HG02610 (cell line): Measurements from ENCODE around the gene CALHM5.

Source experiments
- ATAC-seq: cut with Tn5 transposase; IDR thresholded peaks from one replicate; pipeline ENCODE4 v1.9.1; 2021; ENCODE audit warnings: mild to moderate bottlenecking, moderate library complexity; ENCODE audit not compliant: unreplicated experiment

Gene CALHM5

GRCh38 chr6:116507324-116507723 lies 4.1 kb upstream of the CALHM5 start:
- ATAC-seq = no peak

- ATAC-seq = no peak
Measured at GRCh38 chr6:116508527-116508926, 2.9 kb upstream of the CALHM5 start.

- ATAC-seq = peak; percentile 53
Measured at GRCh38 chr6:116512111-116512559, 696 bp downstream of the CALHM5 start.

GRCh38 chr6:116512734-116513133 lies 1.3 kb downstream of the CALHM5 start:
- ATAC-seq = no peak

- no peak for ATAC-seq
Measured at GRCh38 chr6:116513224-116513875, 1.9 kb downstream of the CALHM5 start.

GRCh38 chr6:116514111-116514510 lies 2.7 kb downstream of the CALHM5 start:
- no peak for ATAC-seq

- ATAC-seq = no peak
Measured at GRCh38 chr6:116515141-116515540, 3.7 kb downstream of the CALHM5 start.

GRCh38 chr6:116518621-116519368 lies 7.4 kb downstream of the CALHM5 start:
- ATAC-seq = no peak

- ATAC-seq = no peak
Measured at GRCh38 chr6:116522896-116523295, 11.5 kb downstream of the CALHM5 start.

GRCh38 chr6:116524236-116524635 lies 12.8 kb downstream of the CALHM5 start:
- no peak for ATAC-seq

- ATAC-seq = no peak
Measured at GRCh38 chr6:116528133-116528532, 16.7 kb downstream of the CALHM5 start.

GRCh38 chr6:116528780-116529179 lies 17.3 kb downstream of the CALHM5 start:
- no peak for ATAC-seq

- ATAC-seq = no peak
Measured at GRCh38 chr6:116529466-116530290, 18.2 kb downstream of the CALHM5 start.

- no peak for ATAC-seq
Measured at GRCh38 chr6:116530436-116530835, 19.0 kb downstream of the CALHM5 start.

GRCh38 chr6:116531675-116532570 lies 20.5 kb downstream of the CALHM5 start:
- ATAC-seq = peak; percentile 65

- no peak for ATAC-seq
Measured at GRCh38 chr6:116533233-116533957, 22.0 kb downstream of the CALHM5 start.

- ATAC-seq = no peak
Measured at GRCh38 chr6:116535109-116535508, 23.7 kb downstream of the CALHM5 start.

GRCh38 chr6:116536216-116536621 lies 24.8 kb downstream of the CALHM5 start:
- no peak for ATAC-seq

GRCh38 chr6:116542426-116542825 lies 31.0 kb downstream of the CALHM5 start:
- ATAC-seq = no peak

- ATAC-seq = no peak
Measured at GRCh38 chr6:116543149-116543548, 31.7 kb downstream of the CALHM5 start.
